IPS-18a (cell line): ENCODE results near the gene CFL1.
A peak's percentile ranks its signal among the peaks of the same experiment; 100 is the strongest.

Experiments
- H3K27ac ChIP-seq: one replicate; pipeline ENCODE4 v1.5.1; 2013; ENCODE audit warnings: low read length
- H3K27me3 ChIP-seq: one replicate; pipeline ENCODE4 v1.6.1; 2013; ENCODE audit warnings: mild to moderate bottlenecking, low read length; ENCODE audit not compliant: control insufficient read depth, insufficient read depth
- H3K36me3 ChIP-seq: one replicate; pipeline ENCODE4 v1.6.1; 2013; ENCODE audit warnings: low read depth, low read length; ENCODE audit not compliant: control insufficient read depth
- H3K4me1 ChIP-seq: one replicate; pipeline ENCODE4 v1.6.1; 2013; ENCODE audit warnings: low read depth, low read length; ENCODE audit not compliant: control insufficient read depth
- H3K4me3 ChIP-seq: one replicate; pipeline ENCODE4 v1.5.1; 2013; ENCODE audit warnings: low read length
- H3K9ac ChIP-seq: one replicate; pipeline ENCODE4 v1.6.1; 2013; ENCODE audit warnings: mild to moderate bottlenecking, low read length, moderate library complexity
- H3K9me3 ChIP-seq: one replicate; pipeline ENCODE4 v1.6.1; 2013; ENCODE audit warnings: low read depth, low read length; ENCODE audit not compliant: control insufficient read depth

CFL1 gene

GRCh38 chr11:65859095-65859811, 1.3 kb upstream of the CFL1 start:
- Histone ChIP-seq H3K9ac (peak overlapping the region; percentile 93), H3K36me3 (peaks cover 32% of the 10 kb centered on the region), H3K4me1 (peaks cover 4% of the 10 kb centered on the region), H3K27ac (peak overlapping the region; percentile 94), H3K27me3 (no peaks in the 10 kb centered on the region), H3K9me3 (no peaks in the 10 kb centered on the region), H3K4me3 (peak overlapping the region; percentile 96)

DNA sequence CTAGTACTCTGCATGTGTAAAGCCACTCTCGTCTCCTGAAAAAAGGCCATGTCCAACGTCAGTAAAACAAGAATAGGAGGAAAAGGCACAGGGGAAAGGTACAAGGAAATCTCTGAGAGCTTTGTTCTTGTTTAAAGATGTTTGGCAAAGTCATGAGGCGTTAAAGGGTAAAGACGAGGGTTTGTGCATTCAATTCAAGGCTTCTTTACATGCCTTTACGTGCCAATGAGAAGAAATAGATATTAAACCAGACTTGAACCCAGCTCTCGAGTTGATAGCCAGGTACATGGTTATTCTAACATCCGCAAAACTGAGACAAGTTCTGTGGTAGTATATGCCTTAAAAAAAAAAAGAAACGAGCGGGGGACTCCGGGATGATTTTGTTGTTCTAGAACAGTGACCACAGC, 704 bp upstream of the CFL1 start:
- Histone ChIP-seq H3K4me1 (peaks cover 4% of the 10 kb centered on the region), H3K27ac (peak overlapping the region; percentile 94), H3K36me3 (peaks cover 32% of the 10 kb centered on the region)

DNA sequence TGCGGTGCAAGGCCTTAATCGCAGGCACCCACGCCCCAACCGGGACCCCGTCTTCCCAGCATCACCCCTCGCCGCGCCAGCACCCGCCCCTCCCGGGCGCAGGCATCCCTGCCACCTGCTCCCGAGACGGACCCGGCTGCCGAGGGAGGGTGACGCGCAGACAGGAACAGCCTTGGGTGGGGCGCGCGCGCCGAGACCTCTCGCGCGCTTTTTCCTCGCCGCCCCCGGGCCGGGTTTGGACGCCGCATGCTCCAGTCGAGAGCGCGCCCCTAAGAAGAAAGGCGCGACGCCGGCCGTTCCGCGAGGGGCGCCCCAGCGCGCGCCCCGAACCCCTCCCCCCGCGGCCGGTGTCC, 504 bp downstream of the CFL1 start:
- H3K9ac ChIP-seq: peak overlapping the region; percentile 84
- peak overlapping the region; percentile 12 for H3K27ac ChIP-seq
- peaks cover 33% of the 10 kb centered on the region for H3K36me3 ChIP-seq
- peak overlapping the region; percentile 96 for H3K4me3 ChIP-seq
- no peaks in the 10 kb centered on the region for H3K27me3 ChIP-seq
- H3K4me1 ChIP-seq: peaks cover 4% of the 10 kb centered on the region
- no peaks in the 10 kb centered on the region for H3K9me3 ChIP-seq

More for the DNA sequence above, 704 bp upstream of the CFL1 start:
- Histone ChIP-seq H3K9ac (peak overlapping the region; percentile 93), H3K9me3 (no peaks in the 10 kb centered on the region), H3K4me3 (peak overlapping the region; percentile 96), H3K27me3 (no peaks in the 10 kb centered on the region)

GRCh38 chr11:65856689-65857499, 1.1 kb downstream of the CFL1 start:
- Histone ChIP-seq H3K36me3 (peaks cover 31% of the 10 kb centered on the region), H3K27me3 (no peaks in the 10 kb centered on the region), H3K9me3 (no peaks in the 10 kb centered on the region), H3K4me3 (peak overlapping the region; percentile 96), H3K27ac (peak overlapping the region; percentile 12), H3K4me1 (peaks cover 4% of the 10 kb centered on the region), H3K9ac (peak overlapping the region; percentile 84)

DNA sequence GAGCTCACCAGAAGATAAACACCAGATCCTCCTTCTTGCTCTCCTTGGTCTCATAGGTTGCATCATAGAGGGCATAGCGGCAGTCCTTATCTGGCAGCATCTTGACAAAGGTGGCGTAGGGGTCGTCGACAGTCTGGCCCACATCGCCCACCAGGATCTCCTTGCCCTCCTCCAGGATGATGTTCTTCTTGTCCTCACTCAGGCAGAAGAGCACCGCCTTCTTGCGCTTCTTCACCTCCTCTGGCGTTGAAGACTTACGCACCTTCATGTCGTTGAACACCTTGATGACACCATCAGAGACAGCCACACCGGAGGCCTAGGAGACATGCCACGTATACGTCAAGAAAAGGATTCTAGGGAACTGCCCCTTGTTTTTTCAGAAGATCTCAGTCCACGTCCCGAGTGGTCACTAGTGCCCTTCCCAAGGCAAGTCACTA, 2.0 kb downstream of the CFL1 start:
- H3K9ac ChIP-seq: peak overlapping the region; percentile 84
- peaks cover 35% of the 10 kb centered on the region for H3K36me3 ChIP-seq
- peaks cover 4% of the 10 kb centered on the region for H3K4me1 ChIP-seq
- no peak overlapping the region for H3K27ac ChIP-seq
- H3K4me3 ChIP-seq: peak overlapping the region; percentile 96
- no peaks in the 10 kb centered on the region for H3K27me3 ChIP-seq
- no peaks in the 10 kb centered on the region for H3K9me3 ChIP-seq

DNA sequence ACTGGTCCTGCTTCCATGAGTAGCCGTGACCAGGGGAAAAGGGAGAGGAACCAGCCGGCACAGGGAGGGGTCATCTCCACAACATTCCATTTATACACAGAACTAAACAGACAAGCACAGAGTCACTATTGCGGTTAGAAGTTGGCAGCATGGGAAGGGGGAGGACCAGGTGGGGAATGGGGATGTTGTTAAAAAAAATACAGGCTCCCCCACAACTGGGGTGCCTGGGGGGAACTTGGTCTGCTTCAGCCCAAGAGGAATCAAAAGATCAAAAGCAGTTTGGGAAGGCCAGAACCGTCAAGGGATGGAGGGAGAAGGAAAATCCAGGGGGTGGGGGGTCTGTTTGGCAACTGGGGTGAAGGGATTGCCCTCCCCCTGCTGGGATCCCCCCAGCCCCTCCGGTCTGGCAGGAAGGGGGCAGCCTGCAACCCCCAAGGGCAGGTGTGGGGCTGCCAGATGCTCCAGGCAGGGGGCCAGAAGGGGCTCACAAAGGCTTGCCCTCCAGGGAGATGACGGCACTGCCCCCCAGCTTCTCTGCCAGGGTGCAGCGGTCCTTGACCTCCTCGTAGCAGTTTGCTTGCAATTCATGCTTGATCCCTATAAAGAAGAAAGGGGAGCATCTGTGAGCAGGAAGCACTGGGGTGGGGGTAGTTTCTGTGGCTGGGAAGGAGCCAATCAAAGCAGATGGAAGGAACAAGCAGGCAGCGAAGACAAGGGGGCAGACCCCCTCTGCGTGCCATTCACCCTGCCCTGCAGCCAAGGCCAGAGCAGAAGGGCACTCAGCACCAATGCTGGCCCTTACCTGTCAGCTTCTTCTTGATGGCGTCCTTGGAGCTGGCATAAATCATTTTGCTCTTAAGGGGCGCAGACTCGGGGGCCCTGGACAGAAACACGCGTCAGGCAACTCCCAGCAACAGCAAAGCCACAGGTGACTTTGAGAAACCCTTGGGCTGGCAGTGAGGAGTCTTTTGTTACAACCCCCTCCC, 2.8 kb downstream of the CFL1 start:
- H3K27ac ChIP-seq: no peak overlapping the region
- H3K27me3 ChIP-seq: no peaks in the 10 kb centered on the region
- peaks cover 4% of the 10 kb centered on the region for H3K4me1 ChIP-seq
- no peak overlapping the region for H3K4me3 ChIP-seq
- H3K9ac ChIP-seq: no peak overlapping the region
- no peaks in the 10 kb centered on the region for H3K9me3 ChIP-seq
- H3K36me3 ChIP-seq: peaks cover 35% of the 10 kb centered on the region

- Histone ChIP-seq H3K4me3 (no peak overlapping the region), H3K36me3 (peaks cover 35% of the 10 kb centered on the region), H3K27me3 (no peaks in the 10 kb centered on the region), H3K4me1 (peaks cover 4% of the 10 kb centered on the region), H3K9me3 (no peaks in the 10 kb centered on the region), H3K27ac (no peak overlapping the region), H3K9ac (no peak overlapping the region)
Measured at GRCh38 chr11:65854161-65854592, 3.8 kb downstream of the CFL1 start.

GRCh38 chr11:65853246-65853979, 4.6 kb downstream of the CFL1 start:
- H3K4me1 ChIP-seq: peaks cover 4% of the 10 kb centered on the region
- no peak overlapping the region for H3K27ac ChIP-seq
- H3K27me3 ChIP-seq: no peaks in the 10 kb centered on the region
- no peak overlapping the region for H3K9ac ChIP-seq
- H3K9me3 ChIP-seq: no peaks in the 10 kb centered on the region
- H3K4me3 ChIP-seq: no peak overlapping the region
- peaks cover 35% of the 10 kb centered on the region for H3K36me3 ChIP-seq

DNA sequence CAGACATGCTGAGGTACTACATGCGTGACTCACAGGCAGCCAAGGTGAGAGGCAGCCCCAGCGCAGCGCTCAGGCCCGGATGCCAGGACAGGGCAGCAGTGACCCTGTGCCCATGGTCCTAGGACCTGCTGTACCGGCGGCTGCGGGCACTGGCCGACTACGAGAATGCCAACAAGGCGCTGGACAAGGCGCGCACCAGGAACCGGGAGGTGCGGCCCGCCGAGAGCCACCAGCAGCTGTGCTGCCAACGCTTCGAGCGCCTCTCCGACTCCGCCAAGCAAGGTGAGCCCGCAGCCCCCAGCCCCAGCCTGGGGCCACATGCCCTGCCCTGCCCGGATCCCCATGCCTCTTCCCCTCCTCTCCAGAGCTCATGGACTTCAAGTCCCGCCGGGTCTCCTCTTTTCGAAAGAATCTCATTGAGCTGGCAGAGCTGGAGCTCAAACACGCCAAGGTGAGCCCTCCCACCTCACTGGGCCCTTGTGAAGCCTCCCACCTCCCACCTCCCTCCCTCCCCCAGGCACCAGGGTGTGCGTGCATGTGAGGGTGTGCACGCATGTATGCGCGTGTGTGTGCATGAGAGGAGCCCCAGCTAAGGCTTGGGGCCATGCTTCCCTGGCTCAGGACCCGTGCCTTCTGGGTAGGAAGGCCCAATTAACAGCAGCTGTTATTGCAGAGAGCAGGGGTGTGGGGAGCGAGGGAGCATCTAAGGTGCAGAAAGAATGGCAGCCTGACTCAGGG, 5.3 kb downstream of the CFL1 start:
- no peaks in the 10 kb centered on the region for H3K27me3 ChIP-seq
- H3K9ac ChIP-seq: no peak overlapping the region
- no peak overlapping the region for H3K27ac ChIP-seq
- H3K4me3 ChIP-seq: no peak overlapping the region
- H3K9me3 ChIP-seq: no peaks in the 10 kb centered on the region
- H3K36me3 ChIP-seq: peaks cover 35% of the 10 kb centered on the region
- H3K4me1 ChIP-seq: peaks cover 4% of the 10 kb centered on the region

GRCh38 chr11:65851811-65852507, 6.0 kb downstream of the CFL1 start:
- no peaks in the 10 kb centered on the region for H3K9me3 ChIP-seq
- H3K4me3 ChIP-seq: no peak overlapping the region
- H3K4me1 ChIP-seq: peaks cover 4% of the 10 kb centered on the region
- no peak overlapping the region for H3K27ac ChIP-seq
- no peaks in the 10 kb centered on the region for H3K27me3 ChIP-seq
- peaks cover 35% of the 10 kb centered on the region for H3K36me3 ChIP-seq
- no peak overlapping the region for H3K9ac ChIP-seq
